Measurements from ENCODE around the gene RGS10. TPM values are rescaled to one million over a fixed set of nuclear protein-coding genes. Genes with fewer than 3 reads are reported as not detected.

Gene RGS10
- total and polyA plus RNA-seq, 7 donors: 4.2 to 28.4 (median 9.5) TPM

DNA sequence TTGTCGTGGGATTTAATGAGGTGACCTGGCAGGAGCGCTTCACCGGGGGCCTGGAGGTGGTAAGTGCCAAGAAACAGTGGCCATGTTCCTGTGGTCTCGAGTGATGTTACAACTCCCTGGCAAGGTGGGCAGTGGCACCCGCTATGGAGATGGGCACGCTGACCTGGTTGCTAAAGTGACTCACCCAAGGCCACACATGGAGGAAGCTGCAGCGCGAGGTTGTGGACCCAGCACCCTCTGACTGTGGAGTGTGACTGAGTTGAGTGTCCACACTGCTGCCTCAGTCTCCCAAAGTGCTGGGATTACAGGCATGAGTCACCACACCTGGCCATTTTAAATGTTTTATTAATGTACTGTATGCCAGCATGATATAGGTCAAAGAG is 73.2 kb downstream of the RGS10 start:
- Histone ChIP-seq H3K4me3 (no peak overlapping the region), H3K36me3 (ENCODE audit: insufficient read depth in 1 of 2, low read depth in 1 of 2) (no peaks in the 10 kb centered on the region), H3K9me3 (no peaks in the 10 kb centered on the region), H3K27ac (no peak overlapping the region), H3K4me1 (no peaks in the 10 kb centered on the region), H3K27me3 (ENCODE audit: insufficient read depth in 3 of 3, low read length in 2 of 3) (peaks cover 0 to 15% (median 3%) of the 10 kb centered on the region in 3 donors)
- intact Hi-C loops (cut with DNase I): no loop called here
- DNase-seq (no peak), ATAC-seq (no peak)
- TF ChIP-seq, protein P1, sequence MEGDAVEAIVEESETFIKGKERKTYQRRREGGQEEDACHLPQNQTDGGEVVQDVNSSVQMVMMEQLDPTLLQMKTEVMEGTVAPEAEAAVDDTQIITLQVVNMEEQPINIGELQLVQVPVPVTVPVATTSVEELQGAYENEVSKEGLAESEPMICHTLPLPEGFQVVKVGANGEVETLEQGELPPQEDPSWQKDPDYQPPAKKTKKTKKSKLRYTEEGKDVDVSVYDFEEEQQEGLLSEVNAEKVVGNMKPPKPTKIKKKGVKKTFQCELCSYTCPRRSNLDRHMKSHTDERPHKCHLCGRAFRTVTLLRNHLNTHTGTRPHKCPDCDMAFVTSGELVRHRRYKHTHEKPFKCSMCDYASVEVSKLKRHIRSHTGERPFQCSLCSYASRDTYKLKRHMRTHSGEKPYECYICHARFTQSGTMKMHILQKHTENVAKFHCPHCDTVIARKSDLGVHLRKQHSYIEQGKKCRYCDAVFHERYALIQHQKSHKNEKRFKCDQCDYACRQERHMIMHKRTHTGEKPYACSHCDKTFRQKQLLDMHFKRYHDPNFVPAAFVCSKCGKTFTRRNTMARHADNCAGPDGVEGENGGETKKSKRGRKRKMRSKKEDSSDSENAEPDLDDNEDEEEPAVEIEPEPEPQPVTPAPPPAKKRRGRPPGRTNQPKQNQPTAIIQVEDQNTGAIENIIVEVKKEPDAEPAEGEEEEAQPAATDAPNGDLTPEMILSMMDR (IDR thresholded peaks at IDR 0.05): no peak
- 90 to 91% (median 91%) methylated on average over 8 of the region's 8 CpGs for whole genome bisulfite sequencing, 3 donors

DNA sequence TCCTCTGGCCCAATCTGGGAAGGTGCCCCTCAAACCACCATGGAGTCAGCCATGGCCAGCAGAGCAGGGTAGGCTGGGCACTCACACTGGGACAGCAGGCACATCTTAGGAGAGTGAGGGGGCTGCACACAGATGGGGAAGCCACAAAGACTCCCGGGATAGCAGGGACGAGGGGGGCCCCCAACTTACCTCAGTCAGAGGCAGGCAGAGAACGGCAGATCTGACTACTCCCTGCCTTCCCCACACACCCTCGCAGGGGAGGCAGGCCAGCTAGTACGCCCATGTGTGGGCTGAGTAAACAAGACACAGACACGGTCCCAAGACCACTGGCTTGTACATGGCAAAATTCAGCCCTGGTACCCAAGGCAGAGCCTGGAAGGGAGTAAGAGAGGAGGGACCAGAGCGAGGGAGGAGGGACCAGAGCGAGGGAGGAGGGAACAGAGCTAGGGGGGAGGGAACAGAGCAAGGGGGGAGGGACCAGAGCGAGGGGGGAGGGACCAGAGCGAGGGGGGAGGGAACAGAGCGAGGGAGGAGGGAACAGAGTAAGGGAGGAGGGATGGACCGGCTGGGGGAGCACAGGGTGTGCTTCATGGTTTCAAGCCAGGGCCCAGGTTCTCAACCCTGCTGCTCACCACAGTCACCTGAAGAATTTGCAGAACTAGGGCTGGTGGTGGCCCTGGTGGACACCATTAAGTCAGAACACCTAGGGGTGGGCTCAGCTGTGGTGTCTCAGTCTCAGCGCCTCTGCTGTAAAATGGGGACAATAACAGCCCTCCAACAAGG is 73.8 kb downstream of the RGS10 start:
- ATAC-seq: no peak
- DNase-seq: no peak
- intact Hi-C loops (cut with DNase I): no loop called here
- Histone ChIP-seq H3K36me3 (ENCODE audit: insufficient read depth in 1 of 2, low read depth in 1 of 2) (no peaks in the 10 kb centered on the region), H3K27ac (no peak overlapping the region), H3K4me3 (no peak overlapping the region), H3K9me3 (no peaks in the 10 kb centered on the region), H3K4me1 (no peaks in the 10 kb centered on the region), H3K27me3 (ENCODE audit: insufficient read depth in 3 of 3, low read length in 2 of 3) (peaks cover 0 to 15% (median 3%) of the 10 kb centered on the region in 3 donors)
- TF ChIP-seq, protein P1 (IDR thresholded peaks at IDR 0.05): no peak
- WGBS, 3 donors: 72 to 83% (median 75%) methylated on average over 13 of the region's 13 CpGs

DNA sequence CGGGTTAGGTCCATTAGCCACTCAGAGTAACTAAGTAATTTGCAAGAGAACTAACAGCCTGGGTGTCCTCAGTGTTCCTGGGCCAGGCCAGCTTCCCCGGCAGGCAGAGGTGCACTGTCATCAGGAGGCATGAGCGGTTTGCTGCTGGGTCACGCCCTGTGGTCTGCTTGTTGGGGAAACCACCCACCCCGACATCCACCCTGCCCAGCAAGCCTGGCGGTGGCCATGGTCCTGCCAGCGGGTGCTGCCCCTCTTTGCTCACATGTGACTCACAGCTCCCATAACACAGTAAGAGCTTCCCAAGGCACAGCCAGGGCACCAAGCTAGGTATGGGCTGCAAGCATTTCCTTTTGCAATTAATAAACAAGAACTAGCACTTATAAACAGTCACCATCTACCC is 75.9 kb downstream of the RGS10 start:
- DNase-seq: no peak

DNA sequence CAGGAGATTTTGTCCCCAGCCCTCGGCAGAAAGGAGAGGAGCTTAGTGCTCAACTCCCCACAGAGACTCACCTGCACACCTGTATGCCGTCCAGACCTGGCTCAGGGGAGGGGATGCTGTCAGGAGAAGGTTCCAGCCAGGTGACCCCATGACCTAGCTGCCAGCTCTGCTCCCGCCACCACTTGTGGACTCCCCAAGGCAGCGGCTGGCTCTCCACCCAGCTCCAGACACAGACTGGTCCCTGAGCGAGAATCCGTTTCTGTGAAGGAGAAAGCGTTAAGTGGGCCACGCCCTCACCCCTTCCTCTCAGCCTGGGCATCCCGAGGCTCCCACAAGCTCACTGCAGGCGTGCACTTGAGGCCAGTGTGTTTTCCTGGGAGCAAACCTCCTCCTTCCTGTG is 76.4 kb downstream of the RGS10 start:
- TF ChIP-seq, protein P1 (IDR thresholded peaks at IDR 0.05): no peak

More for the DNA sequence above, 75.9 kb downstream of the RGS10 start:
- H3K9me3 ChIP-seq: no peaks in the 10 kb centered on the region
- no peaks in the 10 kb centered on the region for H3K36me3 ChIP-seq (ENCODE audit: insufficient read depth in 1 of 2, low read depth in 1 of 2)
- no peak overlapping the region for H3K27ac ChIP-seq
- WGBS, 3 donors: 69 to 78% (median 71%) methylated on average over 7 of the region's 7 CpGs
- no peak for ATAC-seq
- TF ChIP-seq, protein P1 (IDR thresholded peaks at IDR 0.05): no peak
- intact Hi-C loops (cut with DNase I): no loop called here
- H3K27me3 ChIP-seq (ENCODE audit: insufficient read depth in 3 of 3, low read length in 2 of 3): peaks cover 0 to 15% (median 3%) of the 10 kb centered on the region in 3 donors
- H3K4me3 ChIP-seq: no peak overlapping the region
- H3K4me1 ChIP-seq: no peaks in the 10 kb centered on the region

More for the DNA sequence above, 76.4 kb downstream of the RGS10 start:
- WGBS, 3 donors: 59 to 65% (median 59%) methylated on average over 10 of the region's 10 CpGs
- Histone ChIP-seq H3K27ac (no peak overlapping the region), H3K36me3 (ENCODE audit: insufficient read depth in 1 of 2, low read depth in 1 of 2) (no peaks in the 10 kb centered on the region), H3K27me3 (ENCODE audit: insufficient read depth in 3 of 3, low read length in 2 of 3) (peaks cover 0 to 14% (median 3%) of the 10 kb centered on the region in 3 donors), H3K9me3 (no peaks in the 10 kb centered on the region), H3K4me3 (no peak overlapping the region), H3K4me1 (no peaks in the 10 kb centered on the region)
- ATAC-seq: no peak
- no peak for DNase-seq
- intact Hi-C loops (cut with DNase I): no loop called here

All from psoas muscle (tissue), 8 donors.